ENCODE measurements around the gene DGAT2.

The DGAT2 gene

DNA sequence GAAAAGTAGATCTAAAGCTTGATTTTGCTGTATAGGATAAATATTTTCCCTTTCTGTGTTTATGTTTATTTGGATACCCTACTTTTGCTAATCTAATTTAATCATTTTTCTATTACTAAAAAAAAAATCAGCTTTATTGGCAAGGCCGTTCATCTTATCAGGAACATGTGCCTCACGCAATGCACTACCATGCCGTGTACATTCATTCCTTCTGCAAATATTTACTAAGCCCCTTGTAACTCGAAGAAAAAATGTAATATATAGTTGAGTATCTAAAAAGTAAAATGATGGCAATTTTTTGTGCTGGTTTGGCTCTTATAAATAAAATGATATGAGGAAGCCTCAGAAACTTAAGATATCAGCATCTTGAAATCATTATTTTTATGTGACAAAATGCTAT is 55.4 kb downstream of the DGAT2 start:
- DNase-seq (ENCODE audit: low read depth, low spot score), result no peak

DNA sequence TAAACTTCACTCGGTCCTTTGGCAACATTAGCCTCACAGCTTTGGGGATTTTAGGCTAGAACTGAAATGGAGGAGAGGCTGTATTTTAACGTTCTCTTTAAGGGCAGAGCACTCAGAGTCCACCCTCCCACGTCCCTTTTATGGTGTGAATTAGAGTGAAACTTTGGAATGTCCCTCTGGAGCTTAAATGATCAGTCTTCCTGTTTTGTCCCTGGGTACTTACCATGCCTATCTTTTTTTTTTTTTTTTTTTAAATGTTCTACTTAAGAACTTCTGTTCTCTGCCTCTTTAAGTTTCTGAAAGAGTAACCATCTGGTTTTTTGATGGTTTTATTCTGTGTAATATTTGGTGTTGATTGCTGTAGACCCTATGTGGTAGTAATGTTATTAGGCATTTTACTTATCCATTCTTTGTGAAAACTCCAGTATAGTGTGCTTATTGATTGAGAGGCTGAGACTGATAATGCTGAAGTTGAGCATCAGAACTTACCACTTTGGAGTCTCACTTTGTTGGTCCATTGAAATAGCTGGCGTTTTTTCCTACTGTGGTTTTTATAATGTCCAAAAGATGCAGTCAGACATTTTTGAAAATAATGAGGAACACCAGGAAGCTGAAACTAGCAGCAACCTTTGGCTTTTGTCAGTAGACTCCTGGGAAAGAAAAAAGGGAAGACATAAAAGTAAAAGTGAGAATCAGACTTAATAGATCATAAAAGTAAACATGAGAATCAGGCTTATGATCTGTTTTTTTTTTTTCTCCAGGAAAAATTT is 58.1 kb downstream of the DGAT2 start:
- no peak for DNase-seq (ENCODE audit: low read depth, low spot score)

DNA sequence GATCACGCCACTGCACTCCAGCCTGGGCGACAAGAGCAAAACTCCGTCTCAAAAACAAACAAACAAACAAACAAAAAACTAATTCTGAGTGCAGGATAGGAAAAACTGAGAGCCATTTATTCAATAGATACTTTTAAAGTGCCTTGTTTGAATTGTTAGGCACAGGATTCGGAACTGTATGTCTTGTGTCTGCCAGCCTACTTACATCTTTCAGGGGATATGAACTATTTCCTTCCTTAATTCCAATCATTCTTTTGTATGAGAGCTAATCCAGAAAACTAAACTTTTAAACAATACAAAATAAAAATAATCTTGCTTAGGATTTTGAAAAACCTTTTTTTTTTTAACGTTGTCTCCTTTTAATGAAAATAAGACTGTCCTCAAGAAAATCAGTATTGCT is 59.0 kb downstream of the DGAT2 start:
- DNase-seq (ENCODE audit: low read depth, low spot score), result no peak

DNA sequence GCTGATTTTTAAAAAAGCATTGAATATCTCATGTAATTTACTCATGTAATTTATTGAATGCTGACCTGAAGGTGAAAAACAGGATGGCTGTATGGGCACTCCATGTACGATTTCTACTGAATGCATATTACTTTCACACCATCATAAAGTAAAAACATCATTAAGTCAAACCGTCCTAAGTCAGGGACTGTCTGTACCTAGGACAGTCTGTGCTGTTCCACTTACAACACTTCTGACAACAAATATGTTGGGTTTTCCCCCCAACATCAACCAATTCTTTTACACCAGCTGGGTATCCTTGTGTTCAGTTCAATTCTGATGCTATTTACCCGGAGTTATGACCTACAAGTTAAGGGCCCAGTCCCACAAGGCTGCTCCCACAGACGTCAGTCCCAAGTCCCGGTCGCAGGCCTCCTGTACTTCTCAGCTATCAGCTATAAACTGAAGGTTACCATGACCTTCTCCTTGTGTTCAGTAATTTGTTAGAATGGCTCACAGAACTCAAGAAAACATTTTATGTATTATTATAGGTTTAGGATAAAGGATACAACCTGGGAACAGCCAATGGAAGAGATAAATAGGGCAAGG is 63.4 kb downstream of the DGAT2 start:
- no peak for DNase-seq (ENCODE audit: low read depth, low spot score)

DNA sequence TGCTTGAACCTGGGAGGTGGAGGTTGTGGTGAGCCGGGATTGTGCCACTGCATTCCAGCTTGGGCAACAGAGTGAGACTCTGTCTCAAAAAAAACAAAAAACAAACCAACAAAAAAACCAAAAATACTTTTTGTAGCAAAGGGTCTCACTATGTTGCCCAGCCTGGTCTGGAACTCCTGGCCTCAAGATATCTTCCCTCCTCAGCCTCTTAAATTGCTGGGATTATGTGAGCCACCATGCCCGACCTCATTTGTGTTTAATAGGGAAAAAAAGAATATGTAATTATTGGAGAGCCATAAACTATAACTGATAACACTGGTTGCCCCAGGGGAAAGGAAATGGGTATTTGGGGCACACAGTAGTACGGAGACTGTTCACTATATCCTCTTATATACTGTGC is 66.2 kb downstream of the DGAT2 start:
- DNase-seq (ENCODE audit: low read depth, low spot score), result no peak

DNA sequence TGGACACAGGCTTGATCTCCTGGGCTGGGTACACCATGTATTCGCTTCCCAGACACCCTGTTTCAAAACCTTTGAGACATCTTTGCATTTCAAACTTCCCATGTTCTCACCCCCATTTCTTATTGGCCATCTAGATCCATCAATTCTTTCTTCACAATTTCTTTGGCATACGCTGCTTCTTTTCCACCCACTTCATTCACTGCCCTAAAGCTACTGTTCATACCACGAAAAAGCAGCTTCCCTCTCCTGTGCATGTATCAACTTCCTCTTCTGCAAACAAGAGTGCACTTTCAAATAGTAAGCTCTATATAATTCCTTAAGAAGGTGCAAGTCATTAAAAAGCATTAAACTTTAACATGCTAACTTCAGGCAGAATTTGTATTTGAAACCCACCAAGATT is 67.8 kb downstream of the DGAT2 start:
- no peak for DNase-seq (ENCODE audit: low read depth, low spot score)

DNA sequence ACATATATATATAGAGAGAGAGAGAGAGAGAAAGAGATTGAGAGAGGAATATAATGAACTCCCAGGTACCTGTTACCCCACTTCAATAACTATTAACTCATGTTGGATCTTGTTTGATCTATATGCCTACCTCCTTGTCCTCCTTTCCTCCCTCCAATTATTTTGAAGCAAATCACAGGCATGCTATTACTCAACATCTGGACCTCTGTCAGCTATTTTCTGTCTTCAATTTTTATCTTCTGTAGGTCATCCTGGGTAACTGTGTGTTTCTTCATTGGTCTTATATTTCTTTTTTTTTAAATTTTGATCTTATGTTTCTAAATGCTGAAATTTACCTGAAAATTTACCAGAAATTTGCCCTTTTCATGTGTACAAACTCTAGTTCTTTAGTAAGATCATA is 71.3 kb downstream of the DGAT2 start:
- DNase-seq (ENCODE audit: low read depth, low spot score), result no peak

DNA sequence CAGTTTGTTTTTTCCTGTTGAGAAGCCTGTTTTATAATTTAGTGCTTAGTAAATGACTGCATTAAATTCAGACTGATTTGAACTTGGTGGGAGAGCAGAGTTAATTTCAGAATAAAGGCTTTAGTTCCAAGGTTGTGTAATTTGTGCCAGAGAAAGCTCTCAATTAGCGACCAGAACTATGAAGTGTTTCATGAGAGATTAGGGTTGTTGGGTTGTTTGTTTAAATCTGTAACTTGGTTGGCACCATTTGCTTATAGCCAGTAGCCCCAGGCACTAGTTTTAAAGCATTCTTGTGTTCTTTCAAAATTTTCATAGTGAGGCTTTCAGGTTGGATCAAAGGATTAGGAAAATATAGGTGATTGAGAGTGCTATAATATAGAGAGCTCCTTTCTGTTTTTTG is 71.9 kb downstream of the DGAT2 start:
- DNase-seq (ENCODE audit: low read depth, low spot score), result no peak

DNA sequence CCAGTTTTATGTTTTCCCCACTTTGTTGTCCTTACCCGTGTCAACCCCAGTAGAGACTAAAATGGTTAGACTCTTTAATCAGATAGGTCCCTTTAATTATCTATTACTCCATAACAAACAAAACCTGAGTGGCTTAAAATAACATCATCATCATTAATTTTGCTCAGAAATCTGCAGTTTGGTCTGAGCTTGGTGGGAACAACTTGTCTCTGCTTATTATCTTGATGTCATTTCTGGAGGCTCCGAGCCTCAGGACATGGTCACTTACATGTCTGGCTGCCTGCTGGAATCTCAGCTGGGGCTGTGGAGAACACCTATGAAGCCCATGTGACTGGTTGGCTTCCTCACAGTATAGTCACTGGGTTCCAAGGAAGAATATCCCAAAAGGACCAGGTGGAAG is 73.2 kb downstream of the DGAT2 start:
- no peak for DNase-seq (ENCODE audit: low read depth, low spot score)

DNA sequence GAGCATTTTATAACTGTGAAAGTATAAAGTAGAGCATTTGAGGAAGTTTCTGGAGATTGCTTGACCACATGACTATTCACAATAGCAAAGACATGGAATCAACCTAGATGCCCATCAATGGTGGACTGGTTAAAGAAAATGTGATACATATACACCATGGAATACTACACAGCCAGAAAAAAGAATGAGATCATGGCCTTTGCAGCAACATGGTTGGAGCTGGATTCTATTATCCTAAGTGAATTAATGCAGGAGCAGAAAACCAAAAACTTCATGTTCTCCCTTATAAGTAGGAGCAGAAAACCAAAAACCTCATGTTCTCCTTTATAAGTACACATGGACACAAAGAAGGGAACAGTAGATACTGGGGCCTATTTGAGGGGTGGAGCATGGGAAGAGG is 76.7 kb downstream of the DGAT2 start:
- DNase-seq (ENCODE audit: low read depth, low spot score), result no peak

DNA sequence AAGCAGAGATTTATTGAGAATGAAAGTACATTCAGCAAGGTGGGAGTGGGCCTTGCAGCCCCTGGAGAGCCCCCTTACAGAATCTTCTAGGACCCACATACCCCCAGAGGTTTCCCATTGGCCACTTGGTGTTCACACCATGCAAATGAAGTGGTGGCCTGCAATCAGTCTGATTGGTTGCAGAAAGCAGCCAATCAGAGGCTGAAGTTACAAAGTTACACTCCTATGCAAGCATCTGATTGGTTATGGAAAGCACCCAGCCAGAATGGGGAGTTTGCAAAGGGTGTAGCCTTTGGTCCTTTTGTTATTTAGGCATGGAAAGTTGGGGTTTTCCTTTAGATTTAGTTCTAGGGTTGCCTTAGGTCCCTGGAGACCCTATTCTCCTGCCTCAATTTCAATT is 81.3 kb downstream of the DGAT2 start:
- no peak for DNase-seq (ENCODE audit: low read depth, low spot score)

DNA sequence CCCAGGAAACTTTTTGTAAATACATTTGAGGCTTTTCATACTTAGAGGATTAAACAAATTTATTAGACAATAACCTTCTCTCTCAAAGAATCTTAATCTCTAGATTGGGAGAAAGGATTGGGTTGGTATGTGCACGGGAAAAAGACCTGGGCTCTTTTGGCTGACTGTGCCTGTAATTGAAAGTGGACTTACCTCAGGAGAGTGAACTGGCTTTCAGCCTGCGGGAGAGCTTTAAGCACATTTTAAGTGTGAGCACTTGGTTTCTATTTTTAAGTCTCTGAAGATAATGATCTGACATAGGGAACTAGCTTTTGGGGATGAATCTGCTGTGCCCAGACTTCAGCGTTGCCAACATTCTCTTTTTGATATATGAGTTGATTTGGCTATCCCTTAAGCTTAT is 82.2 kb downstream of the DGAT2 start:
- DNase-seq (ENCODE audit: low read depth, low spot score), result no peak
